GM19238 (cell line): Measurements from ENCODE around the gene HPCAL4.

Source experiments
- DNase-seq: peaks from one replicate; pipeline ENCODE4 v3.0.0; 2011; ENCODE audit warnings: low spot score; ENCODE audit not compliant: insufficient read length

HPCAL4 gene

DNA sequence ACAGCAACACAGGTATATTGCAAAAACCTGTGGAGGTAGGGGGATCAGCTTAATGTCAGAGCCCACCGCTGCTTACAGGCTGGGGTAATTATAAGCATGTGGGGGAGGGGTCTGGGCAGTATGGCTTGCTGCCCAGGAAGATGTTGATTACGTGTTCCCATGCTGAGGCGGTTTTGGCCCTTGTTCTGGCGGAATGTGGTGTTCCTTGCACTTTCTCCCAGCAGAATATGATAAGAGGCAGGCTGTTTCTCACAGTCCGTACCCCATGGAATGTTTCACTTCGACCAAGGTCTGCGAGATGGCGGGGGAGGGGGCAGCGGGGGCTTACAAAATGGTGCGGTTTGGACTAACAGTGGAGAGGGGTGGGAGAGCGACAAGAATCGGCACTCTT is 9.8 kb upstream of the HPCAL4 start:
- no peak for DNase-seq

DNA sequence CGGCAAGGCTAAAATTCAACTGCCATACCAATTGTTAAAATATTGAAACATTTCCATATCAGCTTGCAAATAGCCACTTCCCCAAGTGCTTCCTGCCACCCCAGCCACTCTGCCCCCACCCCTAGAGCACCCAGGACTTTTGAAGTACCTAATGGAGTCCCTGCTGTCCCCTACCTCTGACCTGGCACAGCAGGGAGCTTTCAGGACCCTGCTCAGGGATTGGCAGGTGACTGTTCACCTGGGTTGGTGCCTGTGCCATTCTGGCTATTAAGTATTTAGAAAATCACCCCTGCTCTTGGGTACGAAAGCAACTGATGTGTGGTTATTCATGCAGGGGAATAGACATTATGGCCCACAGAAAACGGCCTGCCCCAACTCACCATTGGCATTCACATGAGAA is 9.1 kb upstream of the HPCAL4 start:
- DNase-seq: no peak

DNA sequence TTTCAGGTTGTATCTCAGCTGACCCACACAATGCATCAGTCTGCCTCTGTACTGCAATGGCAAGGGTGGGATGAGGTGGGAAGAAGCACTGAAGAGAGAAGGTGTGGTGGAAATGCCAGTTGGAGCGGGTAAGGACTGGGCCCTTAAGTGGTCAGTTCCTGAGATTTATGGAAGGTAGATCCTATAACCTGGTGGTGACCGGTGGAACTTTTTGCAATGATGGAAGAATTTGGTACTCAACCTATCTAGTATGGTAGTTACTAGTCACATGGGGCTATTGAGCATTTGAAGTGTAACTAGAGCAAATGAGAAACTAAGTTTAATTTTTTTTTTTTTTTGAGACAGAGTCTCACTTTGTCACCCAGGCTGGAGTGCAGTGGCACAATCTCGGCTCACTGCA is 8.2 kb upstream of the HPCAL4 start:
- no peak for DNase-seq

DNA sequence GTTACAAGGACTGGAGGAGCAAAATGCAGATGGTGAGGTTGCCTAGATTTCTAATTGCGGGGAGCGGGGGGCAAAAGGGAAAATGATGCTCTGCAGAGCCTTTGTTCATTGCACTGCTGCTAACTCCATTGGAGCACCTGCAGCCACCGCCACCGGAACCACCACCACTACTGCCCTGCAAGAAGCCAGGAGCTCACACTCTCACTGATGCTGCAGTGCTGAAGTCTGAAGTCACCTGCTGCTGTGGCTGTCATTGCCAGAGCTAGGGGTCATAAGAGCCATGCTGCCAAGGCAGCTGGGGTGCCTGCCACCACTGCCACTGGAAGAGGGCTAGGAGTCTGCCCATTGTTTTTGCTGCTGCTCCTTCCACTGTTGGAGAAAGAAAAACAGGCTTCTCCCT is 7.3 kb upstream of the HPCAL4 start:
- no peak for DNase-seq

DNA sequence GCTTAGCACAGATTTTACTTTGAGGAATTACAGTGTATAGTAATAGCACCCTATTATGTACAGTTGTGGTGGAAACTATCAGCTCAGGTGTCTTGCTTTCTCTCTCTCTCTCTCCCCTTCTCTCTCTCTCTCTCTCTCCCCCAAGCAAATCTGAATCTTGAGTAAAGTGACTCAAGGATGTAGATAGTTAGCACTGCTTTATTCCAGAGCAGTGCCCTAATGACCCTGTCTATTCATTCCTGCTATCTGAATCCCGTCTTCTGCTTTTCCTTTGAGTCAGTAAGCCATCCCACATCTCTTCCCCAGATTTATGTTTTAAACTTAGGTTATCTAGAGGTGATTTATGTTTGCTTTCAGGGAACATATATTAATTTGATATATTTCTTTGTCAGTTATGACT is 5.2 kb upstream of the HPCAL4 start:
- DNase-seq: no peak

DNA sequence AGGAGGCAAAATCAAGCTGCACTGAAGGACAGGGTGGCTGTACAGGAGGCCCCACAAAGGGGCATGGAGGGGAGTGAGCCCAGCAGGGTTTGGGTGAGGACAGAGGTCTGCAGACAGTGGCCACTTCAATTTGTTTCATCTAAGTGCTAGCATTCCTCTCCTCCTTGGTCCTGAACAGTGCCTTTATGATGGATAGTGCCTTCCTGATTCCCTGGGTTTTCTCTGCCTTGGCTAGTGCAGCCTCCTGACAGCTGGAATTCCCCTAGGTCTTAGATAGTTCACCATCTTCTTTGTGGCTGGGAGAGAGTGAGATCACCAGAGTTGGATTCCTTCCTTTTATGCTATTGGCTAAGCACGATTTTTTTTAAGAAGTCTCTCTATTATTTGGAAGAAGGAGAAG is 3.8 kb upstream of the HPCAL4 start:
- DNase-seq: no peak

DNA sequence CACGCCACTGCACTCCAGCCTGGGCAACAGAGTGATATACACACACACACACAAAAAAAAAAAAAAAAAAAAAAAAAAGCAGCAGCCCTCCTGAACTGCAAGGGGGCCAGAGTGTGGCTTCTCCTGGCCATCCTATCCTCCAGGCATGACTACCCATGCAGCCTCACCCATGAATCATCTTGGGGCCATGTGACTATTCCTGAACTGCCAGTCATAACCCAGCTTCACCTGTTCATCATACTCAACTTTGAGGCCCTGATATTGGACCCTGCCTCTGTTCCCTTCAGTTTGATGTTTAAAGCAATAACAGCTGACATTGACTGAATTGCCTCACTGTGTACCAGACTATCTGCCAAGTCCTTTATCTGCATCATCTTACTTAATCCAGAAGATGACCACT is 2.8 kb upstream of the HPCAL4 start:
- DNase-seq: no peak

DNA sequence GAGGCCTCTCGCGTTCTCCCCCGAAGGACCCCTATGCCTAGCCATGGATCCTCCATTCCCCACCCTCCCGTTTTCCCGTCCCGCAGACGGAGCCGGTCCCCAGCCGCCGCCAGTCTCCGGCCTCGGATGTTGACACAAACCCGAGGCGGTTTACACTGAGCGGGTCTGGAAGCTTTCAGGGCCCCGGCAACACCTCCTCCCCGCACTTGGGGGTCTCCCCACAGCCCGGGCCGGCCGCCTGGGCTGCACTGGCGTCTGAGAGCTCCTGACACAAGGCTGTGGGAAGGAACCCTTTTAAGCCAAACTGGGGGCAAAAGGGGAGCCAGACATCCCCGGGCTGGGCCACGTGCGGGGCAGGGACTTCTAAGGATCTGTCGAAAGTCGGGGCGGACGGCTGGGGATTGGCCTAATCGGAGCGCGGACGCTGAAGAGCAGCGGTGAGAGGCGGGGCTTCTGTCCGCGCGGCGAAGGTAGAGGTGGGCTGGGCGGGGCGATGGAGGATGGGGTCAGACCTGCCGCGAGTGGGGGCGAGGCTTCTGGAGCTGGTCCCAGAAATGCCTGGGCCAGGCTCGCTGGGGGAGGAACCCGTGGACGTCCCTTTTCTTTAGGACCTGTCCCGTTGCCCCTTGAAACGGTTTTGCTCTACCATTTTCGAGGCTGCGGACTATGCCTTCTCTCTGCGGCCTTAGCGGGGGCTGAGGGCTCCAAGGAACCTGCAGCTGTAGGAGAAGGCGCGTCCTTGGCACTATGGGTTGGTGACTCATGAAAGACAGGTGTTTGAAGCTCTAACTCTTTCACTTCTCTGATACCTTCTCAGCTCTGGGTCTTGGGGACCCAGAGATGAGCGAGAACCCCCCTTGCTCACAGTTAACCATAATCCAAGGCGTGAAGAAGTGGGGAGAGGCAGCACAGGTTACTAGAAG is 1.2 kb upstream of the HPCAL4 start:
- no peak for DNase-seq

DNA sequence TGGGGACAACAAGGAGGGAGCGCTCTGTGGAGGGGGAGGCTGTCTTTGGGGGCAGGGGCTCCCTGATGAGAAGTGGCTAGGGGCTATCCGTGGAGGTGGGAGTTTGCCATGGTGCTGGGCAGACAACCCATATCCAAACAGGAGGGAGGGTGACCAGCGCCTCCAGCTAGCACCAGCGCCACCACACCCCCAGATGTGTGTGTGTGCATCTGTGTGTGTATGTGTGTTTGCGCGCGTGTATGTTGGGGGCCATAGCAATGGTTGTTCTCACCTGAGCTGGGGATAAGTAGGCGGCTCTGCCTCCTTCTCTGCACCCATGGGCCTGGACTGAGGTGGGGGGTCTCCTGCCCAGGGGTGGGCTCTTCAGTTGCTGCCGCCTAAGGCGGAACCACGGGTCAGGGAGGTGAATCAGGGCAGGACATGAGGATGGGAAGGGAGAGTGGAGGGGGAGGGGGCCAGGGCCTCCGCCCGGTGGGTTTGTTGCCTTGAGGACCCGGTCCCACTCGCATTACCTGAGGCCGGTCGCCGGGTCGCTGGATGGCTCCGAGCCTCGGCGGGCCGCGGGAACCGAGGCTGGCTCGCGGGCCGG is 345 bp downstream of the HPCAL4 start:
- DNase-seq: no peak

DNA sequence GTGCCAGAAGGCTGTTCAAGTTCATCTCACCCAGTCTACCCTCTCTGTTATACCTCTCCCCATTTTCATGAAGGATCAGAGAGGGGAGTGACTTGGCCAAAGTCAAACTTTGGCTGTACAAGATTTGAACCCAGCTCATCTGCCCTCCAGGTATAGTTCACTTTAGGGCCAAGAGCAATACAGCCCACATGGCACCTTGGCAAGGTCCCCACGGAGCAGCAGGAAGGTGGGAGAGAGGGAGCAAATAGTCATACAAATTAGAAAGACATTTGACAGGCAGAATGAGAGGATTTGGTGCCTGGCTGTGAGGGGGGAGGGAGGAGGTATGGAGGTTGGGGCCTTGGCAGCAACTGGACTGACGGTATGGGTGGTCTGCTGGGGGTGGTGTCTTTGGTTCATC is 1.0 kb downstream of the HPCAL4 start:
- no peak for DNase-seq

DNA sequence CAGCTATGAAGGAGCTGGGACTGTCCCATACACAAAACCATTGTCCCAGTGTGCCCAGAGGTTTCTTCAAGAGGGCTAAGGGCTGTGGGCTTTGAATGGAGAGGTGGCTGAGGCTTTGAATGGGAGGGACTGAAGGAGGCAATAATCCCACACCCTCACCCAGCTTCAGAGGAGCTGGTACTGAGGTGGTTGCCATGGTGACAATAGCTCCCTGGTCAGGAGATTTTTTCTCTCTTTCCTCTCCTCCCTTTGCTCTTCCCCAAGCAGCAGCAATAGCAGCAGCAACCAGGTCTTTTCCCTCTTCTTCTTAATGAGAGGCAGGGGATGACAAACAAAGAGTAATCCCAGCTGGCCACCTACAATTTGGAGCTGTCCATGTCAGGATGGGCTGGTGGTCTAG is 1.6 kb downstream of the HPCAL4 start:
- DNase-seq: no peak

DNA sequence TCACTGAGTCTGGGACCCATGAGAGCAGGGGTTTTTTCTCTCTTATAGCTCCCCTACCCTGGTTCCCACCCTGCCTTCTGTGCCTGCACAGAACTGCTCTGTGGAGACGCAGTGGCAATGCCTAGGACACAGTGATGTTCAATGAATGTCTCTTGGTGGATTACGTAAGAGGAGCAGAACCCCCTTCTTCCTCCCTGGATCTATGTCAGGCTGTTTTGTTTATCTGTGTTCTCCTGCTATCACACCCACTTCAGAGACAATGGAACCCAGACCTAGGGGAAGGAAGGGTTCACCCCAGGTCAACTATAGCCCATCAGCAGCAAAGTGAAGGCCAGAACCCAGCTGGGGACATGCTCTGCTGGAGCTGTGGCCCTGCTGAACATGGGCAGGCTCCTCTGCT is 2.0 kb downstream of the HPCAL4 start:
- DNase-seq: no peak

DNA sequence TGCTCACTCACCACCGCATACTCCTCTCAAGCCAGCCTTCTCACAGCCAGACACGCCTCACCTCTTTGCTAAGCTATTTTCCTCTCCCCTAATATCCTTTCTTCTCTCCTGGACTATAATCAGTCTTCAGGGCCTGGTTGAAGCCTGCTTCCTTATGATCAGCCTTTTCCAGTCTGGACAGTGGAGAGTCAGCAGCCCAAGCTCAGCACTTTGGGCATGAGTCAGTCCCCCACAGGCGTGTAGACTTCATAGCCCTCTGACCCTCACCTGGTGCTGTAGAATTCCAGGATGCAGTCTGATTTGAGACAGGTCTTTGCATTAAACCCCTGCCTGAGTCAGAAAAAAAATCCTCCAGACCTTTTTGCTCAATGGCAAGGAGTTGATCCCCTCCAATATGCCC is 2.5 kb downstream of the HPCAL4 start:
- DNase-seq: no peak

DNA sequence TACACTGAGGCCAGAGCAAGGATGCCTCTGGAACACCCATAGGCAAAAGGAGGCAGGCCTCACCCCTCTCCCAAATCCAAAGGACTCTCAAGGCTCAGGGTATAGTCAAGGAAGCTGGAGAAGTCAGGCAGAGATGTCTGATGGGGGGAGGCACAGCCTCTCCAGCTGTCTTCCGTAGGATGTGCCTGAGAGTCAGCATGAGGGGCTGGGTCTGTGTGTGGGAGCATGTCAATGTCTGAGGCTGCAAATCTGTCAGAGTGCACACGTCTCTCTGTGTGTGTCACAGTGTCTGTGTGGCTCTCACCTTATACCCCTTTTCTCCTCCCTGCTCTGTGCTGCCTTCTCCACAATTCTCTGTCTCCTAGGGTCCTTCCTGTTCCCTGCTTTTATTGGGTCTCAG is 4.0 kb downstream of the HPCAL4 start:
- no peak for DNase-seq

DNA sequence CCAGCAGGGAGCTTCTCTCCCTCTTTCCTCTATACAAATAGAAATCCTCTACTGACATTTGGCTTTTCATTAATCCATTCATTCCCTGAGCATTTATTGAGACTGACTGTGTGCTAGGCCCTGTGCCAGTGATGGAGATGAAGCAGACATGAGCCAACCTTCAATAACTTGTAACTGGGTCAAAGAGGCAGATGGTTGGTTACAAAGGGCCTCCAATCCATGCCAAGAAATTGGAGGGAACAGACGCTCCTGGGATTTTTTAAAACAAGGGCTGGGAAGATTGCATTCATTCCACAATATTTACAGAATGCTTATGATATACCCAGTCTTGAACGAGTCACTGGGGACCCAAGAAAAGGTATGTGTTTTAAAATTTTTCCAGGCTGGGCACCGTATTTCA is 6.2 kb downstream of the HPCAL4 start:
- no peak for DNase-seq

DNA sequence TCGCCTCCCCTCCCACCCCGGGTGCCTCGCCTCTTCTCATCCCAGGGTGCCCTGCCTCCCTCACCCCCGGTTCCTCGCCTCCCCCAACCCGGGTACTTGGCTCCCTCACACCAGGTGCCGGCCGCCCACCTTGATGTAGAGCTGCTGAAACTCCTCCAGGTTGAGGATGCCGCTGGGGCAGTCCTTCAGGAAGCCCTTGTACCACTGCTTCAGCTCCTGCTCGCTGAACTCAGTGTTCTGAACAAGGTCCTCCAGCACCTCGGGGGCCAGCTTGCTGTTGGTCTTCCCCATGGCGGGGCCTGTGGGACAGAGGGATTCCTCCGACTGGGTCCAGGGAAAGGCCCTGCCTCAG is 6.9 kb downstream of the HPCAL4 start:
- no peak for DNase-seq

DNA sequence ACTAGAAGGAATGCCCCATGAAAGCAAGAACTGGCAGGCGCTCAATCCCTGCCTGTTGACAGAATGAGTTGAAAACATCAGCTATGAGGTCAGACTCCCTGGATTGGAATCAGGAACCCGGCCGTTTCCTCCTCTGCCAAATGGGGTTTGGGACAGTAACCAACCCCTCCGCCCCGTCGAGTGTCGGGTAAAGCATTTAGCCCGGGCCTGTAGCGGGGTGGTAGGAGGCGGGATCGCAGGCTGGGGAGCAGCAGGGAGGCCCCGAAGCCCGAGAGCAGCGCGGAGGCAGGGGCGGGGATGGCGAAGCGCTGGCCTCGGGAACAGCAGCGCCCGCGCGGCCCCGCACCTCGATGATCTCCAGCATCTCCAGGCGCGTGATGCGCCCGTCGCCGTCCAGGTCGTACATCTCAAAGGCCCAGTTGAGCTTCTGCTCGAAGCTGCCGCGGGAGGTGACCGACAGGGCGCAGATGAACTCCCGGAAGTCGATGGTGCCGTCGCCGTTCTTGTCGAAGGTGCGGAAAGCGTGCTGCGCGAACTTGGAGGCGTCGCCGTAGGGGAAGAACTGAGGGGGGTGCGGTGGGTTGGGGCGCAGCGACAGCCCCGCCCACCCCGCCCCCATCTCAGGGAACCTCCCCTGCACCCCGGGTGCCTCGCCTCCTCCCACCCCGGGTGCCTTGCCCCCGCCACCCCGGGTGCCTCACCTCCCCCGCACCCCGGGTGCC is 7.5 kb downstream of the HPCAL4 start:
- DNase-seq: no peak

DNA sequence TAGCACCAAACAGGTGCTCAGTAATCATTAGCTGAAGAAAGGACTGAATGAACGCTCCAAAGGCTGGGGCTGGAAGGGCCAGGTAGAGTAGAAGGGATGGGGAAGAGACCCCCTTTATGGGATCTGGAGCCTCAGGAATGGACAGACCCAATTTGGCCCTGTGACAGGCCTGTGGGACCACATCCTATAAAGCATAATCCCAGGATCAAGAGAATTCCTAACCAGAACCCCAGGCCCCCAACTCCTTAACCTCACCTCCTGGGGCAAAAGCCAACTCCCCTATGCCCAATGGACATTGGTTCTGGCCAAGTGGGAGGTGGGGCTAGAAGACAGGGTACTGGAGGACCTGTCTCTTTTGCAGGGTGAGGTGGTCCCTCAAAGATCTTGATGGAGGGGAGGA is 9.2 kb downstream of the HPCAL4 start:
- DNase-seq: no peak

DNA sequence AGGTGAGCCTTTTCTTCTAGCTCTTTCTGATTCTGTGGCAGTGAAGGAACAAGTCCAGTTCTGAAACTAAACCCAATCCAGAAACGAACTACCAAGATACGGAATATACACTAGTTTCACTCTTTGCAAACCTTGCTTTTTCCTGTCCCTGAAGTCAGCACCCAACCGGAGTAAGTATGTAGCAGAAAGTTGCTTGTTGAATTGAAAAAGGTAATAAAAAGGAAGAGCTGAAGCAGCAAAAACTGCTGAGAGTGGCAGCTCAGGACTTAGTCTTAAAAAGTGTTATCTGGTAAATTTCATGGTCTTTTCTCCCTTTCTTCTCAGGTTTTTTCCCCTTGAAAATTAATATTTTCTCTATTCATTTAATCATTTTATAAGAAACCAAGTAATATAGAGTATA is 9.9 kb downstream of the HPCAL4 start:
- DNase-seq: no peak

DNA sequence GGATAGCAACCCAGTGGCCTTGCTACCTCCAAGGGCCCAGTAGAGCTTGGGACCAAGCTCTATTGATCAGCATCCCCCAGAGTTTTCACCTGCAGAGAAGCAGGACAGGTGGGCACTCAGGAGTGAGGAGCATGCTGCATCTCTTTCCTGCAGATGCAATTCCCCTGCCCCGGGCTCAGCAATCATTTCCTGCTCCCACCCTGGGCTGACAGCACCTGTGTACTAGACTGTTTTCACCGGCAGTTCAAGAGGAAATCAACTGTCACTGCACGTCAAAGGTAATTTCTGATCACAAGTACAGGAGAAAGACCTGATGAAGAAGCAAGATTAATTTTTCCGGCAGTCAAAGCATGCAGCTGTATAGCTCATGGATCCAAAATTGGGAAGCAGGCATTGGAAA is 10.5 kb downstream of the HPCAL4 start:
- DNase-seq: no peak

DNA sequence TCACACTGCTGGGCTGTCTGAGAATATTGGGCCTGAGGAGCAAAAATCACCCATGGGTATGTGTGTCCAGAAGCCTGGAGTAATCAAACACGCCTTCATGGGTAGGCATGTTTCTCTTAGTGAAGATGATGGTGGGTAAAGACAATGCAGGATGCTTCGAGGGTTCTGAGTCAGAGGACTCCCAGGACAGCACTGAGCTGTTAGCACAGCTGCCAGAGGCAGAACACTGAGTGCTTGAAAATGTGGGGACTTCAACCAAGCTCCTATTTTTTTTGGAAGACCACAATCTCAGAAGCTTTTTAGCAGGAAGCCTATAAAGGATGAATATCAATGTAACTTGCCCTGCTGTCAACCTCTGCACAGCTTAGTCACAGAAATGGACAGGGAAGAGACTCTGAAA is 11.4 kb downstream of the HPCAL4 start:
- no peak for DNase-seq

DNA sequence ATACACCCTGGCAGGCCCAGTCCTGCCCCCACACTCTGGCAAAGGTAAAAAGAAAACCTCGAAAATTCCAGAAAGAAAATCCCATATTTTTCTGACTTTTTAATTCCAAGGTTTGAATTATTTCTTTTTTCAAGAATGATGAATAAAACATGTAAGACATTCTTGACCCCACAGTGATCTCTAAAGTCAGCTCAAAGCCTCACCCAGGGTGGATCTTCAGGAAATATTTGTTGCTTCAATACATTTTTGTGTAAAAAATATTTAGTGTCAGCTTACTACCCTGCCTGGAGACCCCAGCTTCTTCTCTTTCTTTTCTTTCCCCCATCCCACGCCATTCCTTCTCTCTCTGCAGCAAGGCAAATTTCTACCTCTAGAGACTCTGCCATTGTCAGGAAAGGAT is 12.3 kb downstream of the HPCAL4 start:
- no peak for DNase-seq

DNA sequence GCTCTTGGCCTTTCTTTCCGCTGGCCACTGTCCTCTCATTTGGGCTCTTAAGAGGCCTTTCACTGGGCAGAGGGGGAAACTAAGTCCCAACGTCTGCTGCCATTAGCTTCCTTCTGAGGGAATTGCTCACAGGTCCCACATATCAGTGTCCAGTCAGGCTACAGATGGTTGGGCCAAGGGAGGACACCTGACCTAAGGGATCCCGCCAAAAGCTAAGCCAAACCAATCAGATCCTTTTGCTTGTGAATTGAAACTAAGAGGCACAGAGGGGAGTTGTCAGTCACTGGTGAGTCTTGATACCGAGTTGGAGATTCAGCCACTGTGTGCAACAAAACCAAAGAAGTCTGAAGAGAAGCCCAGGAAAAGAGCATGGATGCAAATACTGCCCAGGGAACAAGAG is 13.6 kb downstream of the HPCAL4 start:
- DNase-seq: no peak
